GM18505 (cell line): ENCODE results near the gene MKNK1.

Experiments
- ATAC-seq: cut with Tn5 transposase; IDR thresholded peaks from one replicate; pipeline ENCODE4 v1.9.1; 2021; ENCODE audit not compliant: unreplicated experiment
- POLR2A ChIP-seq: IDR thresholded peaks from 4 replicates; pipeline ENCODE4 v1.6.1; 2011; ENCODE audit warnings: borderline replicate concordance; ENCODE audit not compliant: insufficient read depth, insufficient read length; ENCODE audit errors: extremely low read depth

MKNK1 gene

DNA sequence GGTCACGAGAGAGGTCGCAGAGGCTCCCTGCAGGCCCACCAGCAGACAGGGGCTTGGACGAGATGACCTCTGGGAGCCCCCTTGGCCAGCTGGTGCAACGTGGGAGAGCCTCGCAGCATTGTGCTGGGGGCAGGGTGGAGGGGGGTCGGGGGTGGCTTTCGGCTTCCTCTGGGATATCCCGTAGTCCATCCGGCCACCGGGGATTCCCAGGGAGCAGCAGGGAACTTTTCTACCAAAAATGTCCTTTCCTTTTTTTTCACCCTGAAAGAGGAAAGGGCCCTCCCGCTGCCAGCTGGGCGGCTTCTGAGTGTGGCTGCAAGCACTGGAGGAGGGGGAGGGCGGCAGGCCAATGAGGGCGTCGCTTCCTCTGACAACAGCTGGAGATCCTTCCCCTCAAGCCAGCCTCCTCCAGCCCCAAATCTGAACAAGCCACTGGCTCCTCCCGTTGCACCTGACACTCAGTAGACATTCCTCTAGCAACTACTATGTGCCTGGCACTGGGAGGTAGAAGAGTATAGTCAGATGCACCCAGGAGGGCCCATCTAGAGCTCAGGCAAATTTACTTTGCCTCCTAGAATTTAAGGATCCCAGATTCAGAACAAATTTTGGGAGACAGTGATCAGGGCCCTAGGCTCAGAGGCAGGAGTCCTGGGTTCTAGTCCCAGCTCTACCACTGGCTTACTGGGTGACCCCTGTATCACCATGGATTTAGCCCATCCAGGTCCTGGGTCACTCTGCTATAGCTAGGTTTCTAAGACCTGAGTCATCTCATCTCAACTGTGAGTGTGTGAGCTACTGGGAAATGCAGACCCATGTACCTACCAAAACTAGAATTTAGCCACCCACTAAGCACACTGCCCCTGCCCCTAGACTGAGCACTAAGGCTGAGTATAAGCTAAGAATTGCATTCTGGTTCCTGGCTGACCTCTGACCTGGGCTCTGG lies 9.9 kb upstream of the MKNK1 start:
- peak; percentile 42 for ATAC-seq
- no peak for TF ChIP-seq POLR2A

DNA sequence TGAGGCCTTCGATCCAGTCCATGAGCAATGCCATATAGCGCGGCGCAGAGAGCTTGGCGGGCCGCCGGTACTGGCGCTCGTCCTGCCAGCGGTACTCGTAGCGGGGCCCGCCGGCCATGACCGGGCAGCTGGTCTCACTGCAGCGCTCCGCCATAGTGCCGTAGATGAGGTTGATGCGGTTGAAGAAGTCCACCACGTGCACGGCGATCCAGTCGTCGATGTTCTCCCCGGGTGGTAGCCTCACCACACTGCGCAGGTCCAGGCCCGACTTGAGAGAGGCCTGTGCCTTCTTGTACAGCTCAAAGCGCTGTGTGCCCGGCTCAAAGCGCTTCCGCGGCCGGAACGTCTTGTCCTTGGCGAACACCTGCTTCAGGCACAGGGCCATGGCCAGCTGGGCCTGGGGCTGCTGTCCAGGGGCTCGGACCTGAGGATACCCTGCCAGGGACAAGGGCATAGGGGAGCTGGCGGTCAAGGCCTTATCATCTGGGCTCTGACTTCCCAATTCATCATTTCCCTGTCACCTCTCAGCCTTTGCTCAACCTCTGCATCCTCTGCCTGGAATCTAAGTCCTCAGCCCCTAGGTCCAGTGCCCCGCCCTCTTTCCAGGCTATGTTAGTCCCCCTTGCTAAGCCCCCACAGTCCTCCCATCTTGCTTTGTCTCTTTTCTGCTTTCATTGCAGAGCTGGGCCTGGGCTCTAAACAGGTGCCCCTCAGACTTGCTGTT lies 9.0 kb upstream of the MKNK1 start:
- TF ChIP-seq POLR2A, result no peak
- no peak for ATAC-seq

DNA sequence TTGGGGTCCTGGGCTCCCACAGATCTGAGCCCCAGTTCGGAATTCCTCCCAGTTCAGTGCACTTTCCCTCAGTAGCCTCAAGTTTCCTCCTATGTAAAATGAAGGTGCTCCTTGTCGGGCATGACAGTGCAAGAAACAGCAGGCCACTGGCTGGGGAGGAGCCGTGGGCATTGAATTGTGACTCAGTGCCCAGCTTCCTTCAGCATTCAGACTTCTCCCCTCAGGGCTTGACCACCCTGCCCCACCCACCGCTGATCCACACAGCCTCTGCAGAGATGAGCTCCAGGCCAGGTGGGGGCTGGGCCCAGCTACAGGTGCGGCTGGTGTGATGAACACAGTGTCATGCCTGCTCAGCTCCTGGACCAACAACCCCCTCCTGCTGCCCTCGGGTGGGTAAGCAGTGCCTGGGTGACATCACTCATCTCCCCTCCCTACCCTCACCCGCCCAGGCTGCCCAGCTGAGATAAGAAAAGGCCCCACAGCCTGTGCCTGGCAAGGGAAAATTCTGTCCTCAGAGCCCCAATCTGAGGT lies 7.7 kb upstream of the MKNK1 start:
- no peak for ATAC-seq
- no peak for TF ChIP-seq POLR2A

GRCh38 chr1:46607345-46608130 lies 3.5 kb upstream of the MKNK1 start:
- no peak for ATAC-seq
- TF ChIP-seq POLR2A, result no peak

DNA sequence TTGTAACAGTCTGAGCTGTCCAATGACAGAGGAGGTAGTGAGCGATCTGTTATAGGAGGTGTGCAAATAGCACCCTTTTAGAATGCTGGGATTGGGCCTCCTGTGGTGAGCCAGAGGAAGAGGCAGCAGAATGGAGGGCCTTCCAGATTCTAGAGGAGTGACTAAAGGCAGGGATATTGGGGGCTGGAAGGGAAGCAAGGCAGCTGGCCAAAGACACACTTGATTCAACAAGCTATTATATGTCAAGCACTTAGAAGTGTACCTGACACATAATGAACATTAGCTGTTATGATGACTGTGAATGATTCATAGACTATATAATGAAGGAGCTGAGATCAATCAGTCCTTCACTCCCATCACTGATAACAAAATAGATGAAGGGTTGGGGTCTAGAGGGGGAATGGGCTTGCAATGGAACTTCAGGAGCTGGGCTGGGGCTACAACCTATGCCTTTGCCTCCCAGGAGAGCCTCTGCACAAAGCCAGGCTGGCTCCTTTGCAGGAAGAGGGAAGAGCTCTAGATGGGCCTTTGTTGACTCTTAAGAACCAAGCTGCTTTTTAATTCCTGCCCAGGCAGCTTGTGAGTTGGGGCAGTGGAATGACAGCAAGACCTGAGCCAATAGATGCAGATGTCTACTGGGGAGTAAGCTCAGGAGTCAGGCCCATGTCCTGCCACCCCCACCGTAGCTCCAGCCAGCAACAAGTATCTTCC lies 2.3 kb upstream of the MKNK1 start:
- no peak for TF ChIP-seq POLR2A
- ATAC-seq, result no peak

DNA sequence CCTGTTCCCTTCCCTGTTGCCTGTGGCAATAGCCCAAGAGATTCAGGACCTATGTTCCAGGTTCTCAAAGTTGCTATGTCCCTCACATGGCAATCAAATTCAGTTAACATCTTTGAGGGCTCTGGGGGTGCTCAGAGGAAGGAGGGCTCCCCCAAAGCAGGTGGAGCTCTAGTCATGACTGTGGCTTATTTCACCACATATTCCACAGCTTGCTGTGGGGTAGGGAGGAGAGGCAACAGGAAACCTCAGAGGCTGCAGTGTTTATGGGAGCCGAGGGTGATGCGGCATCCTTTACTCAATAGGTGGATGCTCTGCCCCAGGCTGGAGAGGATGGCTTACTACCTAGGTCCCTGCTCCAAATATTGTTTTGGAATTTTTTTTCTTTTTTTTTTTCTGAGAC lies 1.2 kb upstream of the MKNK1 start:
- ATAC-seq, result no peak
- no peak for TF ChIP-seq POLR2A

DNA sequence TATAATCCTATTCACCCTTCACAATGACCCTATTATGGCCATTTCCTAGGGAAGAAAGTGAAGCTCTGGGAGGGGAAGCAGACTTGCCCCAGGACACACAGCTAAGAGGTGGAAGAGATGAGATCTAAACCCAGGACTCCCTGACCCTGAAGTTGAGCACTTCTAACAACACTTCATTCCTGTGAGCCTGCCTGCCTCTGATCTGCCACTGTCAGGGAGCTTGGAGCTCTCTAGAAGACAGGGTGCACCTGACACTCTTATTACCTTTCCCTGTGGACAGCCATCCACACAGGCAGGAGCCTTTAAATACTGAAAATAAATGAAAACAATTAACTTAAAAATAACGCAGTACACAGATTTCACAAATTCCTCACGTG lies 599 bp downstream of the MKNK1 start:
- TF ChIP-seq POLR2A, result no peak
- ATAC-seq, result no peak

GRCh38 chr1:46601257-46602007 lies 2.6 kb downstream of the MKNK1 start:
- no peak for ATAC-seq
- TF ChIP-seq POLR2A, result no peak

GRCh38 chr1:46599059-46599970 lies 4.8 kb downstream of the MKNK1 start:
- no peak for TF ChIP-seq POLR2A
- no peak for ATAC-seq

GRCh38 chr1:46596846-46597245 lies 7.2 kb downstream of the MKNK1 start:
- no peak for ATAC-seq
- TF ChIP-seq POLR2A, result no peak

GRCh38 chr1:46596036-46596435 lies 8.0 kb downstream of the MKNK1 start:
- no peak for TF ChIP-seq POLR2A
- ATAC-seq, result no peak
